ENCODE data around the gene KIF25.

KIF25 gene

GRCh38 chr6:167978607-167979006, 18.9 kb upstream of the KIF25 start:
- no peak for ATAC-seq
- TF ChIP-seq POU6F1 (CRISPR knock-in tag; IDR thresholded peaks at IDR 0.05; ENCODE audit: borderline replicate concordance, low read depth): no peak
- no peak for TF ChIP-seq ZC3H10 (CRISPR knock-in tag; IDR thresholded peaks at IDR 0.05)
- TF ChIP-seq SNAI2 (CRISPR knock-in tag; IDR thresholded peaks at IDR 0.05): no peak
- TF ChIP-seq ISL1 (CRISPR knock-in tag; IDR thresholded peaks at IDR 0.05): no peak
- no peak for TF ChIP-seq TCF4 (CRISPR knock-in tag; IDR thresholded peaks at IDR 0.05; ENCODE audit: borderline replicate concordance)
- TF ChIP-seq ZNF8 (CRISPR knock-in tag; IDR thresholded peaks at IDR 0.05): no peak
- no peak for TF ChIP-seq ZNF565 (CRISPR knock-in tag; conservative IDR thresholded peaks at IDR 0.05; ENCODE audit: low read depth)
- no peak for TF ChIP-seq PPARA (CRISPR knock-in tag; IDR thresholded peaks at IDR 0.05; ENCODE audit: borderline replicate concordance)
- TF ChIP-seq CREB5 (CRISPR knock-in tag; IDR thresholded peaks at IDR 0.05; ENCODE audit: low read depth): no peak
- no peak for TF ChIP-seq TOX (CRISPR knock-in tag; IDR thresholded peaks at IDR 0.05; ENCODE audit: borderline replicate concordance)
- no peak for TF ChIP-seq CSRNP3 (CRISPR knock-in tag; IDR thresholded peaks at IDR 0.05)
- no peak for TF ChIP-seq ESRRG (CRISPR knock-in tag; IDR thresholded peaks at IDR 0.05)
- TF ChIP-seq ZFP3 (CRISPR knock-in tag; IDR thresholded peaks at IDR 0.05): no peak

- ATAC-seq: no peak
- TF ChIP-seq ESRRG (CRISPR knock-in tag; IDR thresholded peaks at IDR 0.05) (no peak), ZFP30 (CRISPR knock-in tag; IDR thresholded peaks at IDR 0.05) (no peak), SNAI2 (CRISPR knock-in tag; IDR thresholded peaks at IDR 0.05) (no peak), ZC3H10 (CRISPR knock-in tag; IDR thresholded peaks at IDR 0.05) (no peak), PATZ1 (CRISPR knock-in tag; IDR thresholded peaks at IDR 0.05; ENCODE audit: borderline replicate concordance) (no peak), RARB (CRISPR knock-in tag; IDR thresholded peaks at IDR 0.05) (no peak), CSDC2 (CRISPR knock-in tag; IDR thresholded peaks at IDR 0.05) (no peak), POU6F1 (CRISPR knock-in tag; IDR thresholded peaks at IDR 0.05; ENCODE audit: borderline replicate concordance, low read depth) (no peak), CSRNP3 (CRISPR knock-in tag; IDR thresholded peaks at IDR 0.05) (no peak), TSHZ2 (CRISPR knock-in tag; IDR thresholded peaks at IDR 0.05) (no peak), ZFP3 (CRISPR knock-in tag; IDR thresholded peaks at IDR 0.05) (no peak), ISL1 (CRISPR knock-in tag; IDR thresholded peaks at IDR 0.05) (no peak), ZNF8 (CRISPR knock-in tag; IDR thresholded peaks at IDR 0.05) (no peak)
Measured at GRCh38 chr6:167979436-167980139, 17.9 kb upstream of the KIF25 start.
